Fibroblast of mammary gland (primary cell): ENCODE data around the gene PUSL1.

Source experiments
- DNase-seq: peaks from one replicate; pipeline ENCODE4 v3.0.0-alpha.2; 2010; ENCODE audit warnings: low read depth
- H3K4me3 ChIP-seq: 2 replicates; pipeline ENCODE4 v1.5.1; 2011; ENCODE audit warnings: low read depth, mild to moderate bottlenecking, low read length, moderate library complexity; ENCODE audit not compliant: control insufficient read depth
- TF ChIP-seq, protein P1 (sequence below): conservative IDR thresholded peaks from 2 replicates; pipeline ENCODE4 v1.5.1; 2011; ENCODE audit warnings: low read depth, low read length, inconsistent platforms; ENCODE audit not compliant: control insufficient read depth, insufficient read depth

Gene PUSL1

DNA sequence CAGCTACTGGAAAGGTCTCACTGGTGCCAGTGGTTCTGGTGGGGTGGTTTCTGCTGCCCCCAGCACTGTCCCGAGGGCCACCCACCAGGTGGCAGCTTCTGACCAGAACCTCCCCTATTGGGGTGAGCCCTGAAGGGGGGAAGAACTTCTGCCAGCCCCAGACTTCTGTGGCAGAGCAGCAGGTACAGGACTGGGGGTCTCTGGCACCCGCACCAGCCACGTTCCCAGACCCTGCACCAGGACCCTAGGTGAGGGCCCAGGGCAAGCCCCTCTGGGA is 1.6 kb downstream of the PUSL1 start:
- H3K4me3 ChIP-seq = no peak overlapping the region

DNA sequence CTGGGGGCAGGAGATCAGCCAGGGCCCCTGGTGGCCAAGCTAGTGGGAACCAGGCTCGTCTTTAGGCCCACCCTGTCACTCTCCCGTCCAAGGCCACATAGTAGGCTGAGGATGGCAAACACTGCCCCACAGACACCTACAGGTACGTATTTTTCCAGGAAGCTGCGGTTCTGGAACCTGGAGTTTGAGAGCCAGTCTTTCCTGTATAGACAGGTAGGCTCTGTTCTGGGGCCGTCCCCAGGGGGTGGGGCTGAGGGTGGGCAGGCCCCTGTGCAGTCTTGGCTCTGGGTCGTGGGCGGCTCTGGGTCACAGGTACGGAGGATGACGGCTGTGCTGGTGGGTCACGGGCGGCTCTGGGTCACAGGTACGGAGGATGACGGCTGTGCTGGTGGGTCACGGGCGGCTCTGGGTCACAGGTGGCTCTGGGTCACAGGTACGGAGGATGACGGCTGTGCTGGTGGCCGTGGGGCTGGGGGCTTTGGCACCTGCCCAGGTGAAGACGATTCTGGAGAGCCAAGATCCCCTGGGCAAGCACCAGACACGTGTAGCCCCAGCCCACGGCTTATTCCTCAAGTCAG is 2.2 kb downstream of the PUSL1 start:
- no peak overlapping the region for H3K4me3 ChIP-seq
- DNase-seq = no peak
- TF ChIP-seq, protein P1, sequence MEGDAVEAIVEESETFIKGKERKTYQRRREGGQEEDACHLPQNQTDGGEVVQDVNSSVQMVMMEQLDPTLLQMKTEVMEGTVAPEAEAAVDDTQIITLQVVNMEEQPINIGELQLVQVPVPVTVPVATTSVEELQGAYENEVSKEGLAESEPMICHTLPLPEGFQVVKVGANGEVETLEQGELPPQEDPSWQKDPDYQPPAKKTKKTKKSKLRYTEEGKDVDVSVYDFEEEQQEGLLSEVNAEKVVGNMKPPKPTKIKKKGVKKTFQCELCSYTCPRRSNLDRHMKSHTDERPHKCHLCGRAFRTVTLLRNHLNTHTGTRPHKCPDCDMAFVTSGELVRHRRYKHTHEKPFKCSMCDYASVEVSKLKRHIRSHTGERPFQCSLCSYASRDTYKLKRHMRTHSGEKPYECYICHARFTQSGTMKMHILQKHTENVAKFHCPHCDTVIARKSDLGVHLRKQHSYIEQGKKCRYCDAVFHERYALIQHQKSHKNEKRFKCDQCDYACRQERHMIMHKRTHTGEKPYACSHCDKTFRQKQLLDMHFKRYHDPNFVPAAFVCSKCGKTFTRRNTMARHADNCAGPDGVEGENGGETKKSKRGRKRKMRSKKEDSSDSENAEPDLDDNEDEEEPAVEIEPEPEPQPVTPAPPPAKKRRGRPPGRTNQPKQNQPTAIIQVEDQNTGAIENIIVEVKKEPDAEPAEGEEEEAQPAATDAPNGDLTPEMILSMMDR = no peak

More for the DNA sequence above, 1.6 kb downstream of the PUSL1 start:
- TF ChIP-seq, protein P1 = no peak
- DNase-seq = no peak

DNA sequence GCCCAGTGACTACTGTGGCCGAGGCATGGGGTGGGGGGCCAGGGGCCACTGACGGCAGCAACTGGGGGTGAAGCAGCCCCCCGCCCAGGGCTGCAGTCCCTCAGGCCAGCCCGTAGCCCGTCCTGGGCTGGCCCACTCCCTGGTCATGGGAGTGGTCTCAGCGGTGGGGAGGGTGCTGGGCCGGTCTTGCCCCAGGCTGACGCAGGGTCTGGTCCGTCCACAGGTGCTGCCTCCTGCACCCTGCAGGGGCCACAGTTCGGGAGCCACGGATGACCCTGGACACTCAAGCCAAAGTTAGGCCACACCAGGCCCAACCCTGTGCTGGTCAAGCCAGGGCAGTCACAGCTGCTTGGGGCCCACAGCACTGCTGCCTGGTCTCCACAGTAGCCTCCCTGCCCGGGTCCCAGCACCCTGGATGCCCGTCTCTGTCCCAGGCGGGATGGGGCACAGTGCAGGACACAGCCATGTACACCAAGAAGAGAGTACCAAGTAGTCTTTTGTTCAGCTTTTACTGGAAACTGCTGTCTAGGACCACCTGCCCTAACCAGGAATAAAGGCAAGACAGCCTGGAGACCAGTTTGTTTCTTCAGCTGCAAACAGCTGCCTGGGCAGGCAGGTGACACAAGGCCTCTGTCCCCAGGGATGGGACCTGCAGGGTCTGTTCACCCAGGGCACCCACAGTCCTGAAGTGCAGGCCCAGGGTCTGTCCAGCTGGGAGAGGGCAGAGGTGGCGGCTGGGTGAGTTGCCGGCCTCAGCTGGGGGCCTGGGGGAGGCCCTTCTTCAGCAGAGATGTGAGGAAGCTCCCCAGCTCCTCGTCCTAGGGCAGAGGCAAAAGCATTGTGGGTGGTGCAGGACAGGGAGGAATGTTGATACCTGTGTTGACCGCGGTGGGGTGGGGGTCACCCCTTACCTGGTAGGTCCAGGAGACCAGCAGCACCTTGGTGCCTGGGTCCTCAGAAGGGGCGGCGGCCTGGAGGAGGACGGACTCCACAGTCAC is 3.0 kb downstream of the PUSL1 start:
- H3K4me3 ChIP-seq = no peak overlapping the region
- TF ChIP-seq, protein P1 = no peak
- DNase-seq = no peak

DNA sequence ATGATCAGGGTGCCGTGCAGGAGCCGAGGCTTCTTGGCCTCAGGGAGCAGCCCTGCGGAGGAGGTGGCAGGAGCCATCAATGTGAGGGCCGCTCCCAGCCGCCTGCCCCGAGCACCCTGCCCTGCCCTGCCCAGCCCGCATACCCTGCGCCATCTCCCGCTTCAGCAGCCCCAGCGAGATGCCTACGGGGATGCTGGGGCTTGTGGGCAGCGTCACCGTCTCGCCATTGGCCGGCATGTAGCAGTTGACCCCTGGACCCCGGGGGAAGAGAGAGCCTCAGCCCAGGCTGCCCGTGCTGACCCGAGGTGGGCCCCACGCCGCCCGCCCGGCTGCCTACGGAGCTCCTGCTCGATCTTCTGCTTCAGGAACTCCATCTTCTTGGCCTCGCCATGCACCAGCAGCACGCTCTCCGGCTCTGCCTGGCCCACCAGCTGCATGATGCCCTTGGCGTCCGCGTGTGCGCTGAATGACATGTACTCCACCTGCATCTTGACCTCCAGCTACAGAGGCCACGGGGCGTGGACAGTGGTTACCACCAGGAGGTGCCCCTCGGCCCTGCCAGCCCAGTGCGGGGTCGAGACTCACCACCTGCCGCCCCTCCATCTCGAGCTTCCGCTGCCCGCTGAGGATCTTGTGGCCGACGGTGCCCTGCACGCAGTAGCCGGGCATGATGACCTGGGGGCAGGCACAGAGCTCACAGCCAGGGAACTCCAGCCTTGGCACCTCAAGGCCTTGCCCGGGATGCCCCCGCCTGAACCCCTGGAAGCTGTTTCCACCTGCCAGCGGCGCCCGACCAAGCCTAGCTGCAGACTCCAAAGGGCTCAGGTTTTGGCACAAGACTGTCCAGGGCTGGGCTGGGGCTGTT is 4.3 kb downstream of the PUSL1 start:
- H3K4me3 ChIP-seq = no peak overlapping the region
- DNase-seq = no peak
- TF ChIP-seq, protein P1 = no peak

DNA sequence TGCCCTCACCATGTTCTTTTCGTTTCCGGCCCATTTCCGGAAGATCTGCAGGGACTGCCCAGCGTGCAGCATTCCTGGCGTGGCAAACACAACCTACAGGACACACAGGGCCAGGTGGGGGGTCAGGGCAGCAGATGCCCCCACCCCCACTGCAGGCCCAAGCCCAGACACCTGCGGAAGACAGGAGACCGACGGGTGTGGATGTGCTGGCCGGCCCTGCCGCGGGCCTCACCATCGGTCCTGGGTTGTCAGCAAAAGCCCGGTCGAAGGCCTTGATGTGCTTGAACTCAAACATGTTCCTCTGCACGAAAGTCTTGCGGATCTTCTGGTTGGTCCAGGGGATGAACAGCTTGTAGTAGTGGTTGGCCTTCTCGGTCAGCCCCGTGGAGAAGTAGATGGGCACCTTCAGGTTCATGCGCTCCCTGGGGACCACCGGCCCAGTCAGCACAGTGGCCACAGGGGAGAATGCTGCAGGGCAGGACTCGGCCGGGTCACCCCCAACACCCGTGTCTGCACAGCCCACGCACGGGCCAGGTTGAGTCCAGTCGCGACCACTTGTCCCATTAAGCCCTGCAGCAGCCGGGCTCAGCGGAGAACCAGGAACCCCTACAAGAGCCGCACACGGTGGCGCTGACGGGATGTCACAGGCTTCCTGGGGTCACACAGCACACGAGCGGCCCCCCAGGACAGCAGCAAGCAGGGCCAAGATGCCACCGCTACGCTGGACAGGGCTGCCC is 5.3 kb downstream of the PUSL1 start:
- TF ChIP-seq, protein P1 = no peak
- no peak for DNase-seq
- no peak overlapping the region for H3K4me3 ChIP-seq

DNA sequence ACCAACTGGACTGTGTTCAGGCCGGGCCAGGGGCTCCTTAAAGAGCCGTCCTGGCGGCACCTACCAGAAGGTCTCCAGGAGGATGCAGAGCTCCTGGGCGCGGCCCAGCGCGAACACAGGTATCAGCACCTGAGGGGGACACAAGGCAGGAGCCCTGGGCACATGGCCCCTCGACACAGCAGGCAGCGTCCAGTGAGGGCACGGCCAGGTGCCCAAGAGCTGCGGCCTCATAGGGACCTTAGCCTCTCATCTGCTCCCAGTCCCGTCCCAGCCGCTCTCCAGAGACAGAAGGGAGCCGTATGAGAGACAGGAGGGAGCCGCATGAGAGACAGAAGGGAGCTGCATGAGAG is 5.8 kb downstream of the PUSL1 start:
- no peak overlapping the region for H3K4me3 ChIP-seq
- DNase-seq = no peak
- TF ChIP-seq, protein P1 = no peak
